Skeletal muscle satellite cell (primary cell): ENCODE data around the gene PDLIM7.
A peak's percentile ranks its signal among the peaks of the same experiment; 100 is the strongest.

Experiments used
- H3K27me3 ChIP-seq: 2 replicates; pipeline ENCODE4 v1.7.0; 2013; ENCODE audit warnings: low read length; ENCODE audit not compliant: control insufficient read depth, insufficient read depth
- H3K36me3 ChIP-seq: 2 replicates; pipeline ENCODE4 v1.7.0; 2013; ENCODE audit warnings: mild to moderate bottlenecking, control low read depth, low read length; ENCODE audit not compliant: insufficient read depth
- H3K4me1 ChIP-seq: 2 replicates; pipeline ENCODE4 v1.7.0; 2013; ENCODE audit warnings: low read length; ENCODE audit not compliant: control insufficient read depth, insufficient read depth
- H3K4me2 ChIP-seq: 2 replicates; pipeline ENCODE4 v1.7.0; 2013; ENCODE audit warnings: mild to moderate bottlenecking, low read length
- H3K4me3 ChIP-seq: 2 replicates; pipeline ENCODE4 v1.7.0; 2013; ENCODE audit warnings: low read length
- H3K9ac ChIP-seq: 2 replicates; pipeline ENCODE4 v1.7.0; 2013; ENCODE audit warnings: mild to moderate bottlenecking, low read depth, low read length, moderate library complexity
- H3K9me3 ChIP-seq: replicated peaks from 2 replicates; pipeline ENCODE4 v1.7.0; 2013; ENCODE audit warnings: mild to moderate bottlenecking, control low read depth, low read length

PDLIM7 gene

GRCh38 chr5:177474846-177475562 is 22.4 kb downstream of the PDLIM7 start:
- Histone ChIP-seq H3K36me3 (peaks cover 18% of the 10 kb centered on the region), H3K4me1 (peaks cover 41% of the 10 kb centered on the region), H3K4me2 (no peak overlapping the region), H3K4me3 (no peak overlapping the region), H3K9ac (no peak overlapping the region), H3K9me3 (no peaks in the 10 kb centered on the region), H3K27me3 (no peaks in the 10 kb centered on the region)

- H3K9me3 ChIP-seq: no peaks in the 10 kb centered on the region
- peak overlapping the region; percentile 10 for H3K4me2 ChIP-seq
- peaks cover 13% of the 10 kb centered on the region for H3K36me3 ChIP-seq
- H3K27me3 ChIP-seq: no peaks in the 10 kb centered on the region
- no peak overlapping the region for H3K4me3 ChIP-seq
- peaks cover 41% of the 10 kb centered on the region for H3K4me1 ChIP-seq
- no peak overlapping the region for H3K9ac ChIP-seq
Observed at GRCh38 chr5:177474002-177474476, 23.4 kb downstream of the PDLIM7 start.

GRCh38 chr5:177473443-177474001 is 23.9 kb downstream of the PDLIM7 start, which contains the start of gene DBN1:
DBN1 (minus strand) TSS chr5:177473634; CDS start chr5:177473521, 113 bp downstream.
- peak within 1 kb of the TSS; percentile 86 for H3K9ac ChIP-seq
- H3K4me2 ChIP-seq: peak within 1 kb of the TSS; percentile 98
- no peaks in the 10 kb centered on the region for H3K27me3 ChIP-seq
- peaks cover 13% of the 10 kb centered on the region for H3K36me3 ChIP-seq
- no peaks in the 10 kb centered on the region for H3K9me3 ChIP-seq
- peaks cover 43% of the 10 kb centered on the region for H3K4me1 ChIP-seq
- peak within 1 kb of the TSS; percentile 92 for H3K4me3 ChIP-seq

GRCh38 chr5:177472460-177473442 is 24.7 kb downstream of the PDLIM7 start:
- Histone ChIP-seq H3K36me3 (peaks cover 19% of the 10 kb centered on the region), H3K4me2 (peak overlapping the region; percentile 98), H3K4me1 (peaks cover 45% of the 10 kb centered on the region), H3K9ac (peak overlapping the region; percentile 86), H3K9me3 (no peaks in the 10 kb centered on the region), H3K4me3 (peak overlapping the region; percentile 92), H3K27me3 (no peaks in the 10 kb centered on the region)

- Histone ChIP-seq H3K27me3 (no peaks in the 10 kb centered on the region), H3K4me1 (peaks cover 43% of the 10 kb centered on the region), H3K4me3 (peak overlapping the region; percentile 92), H3K9ac (peak overlapping the region; percentile 86), H3K4me2 (peak overlapping the region; percentile 98), H3K9me3 (no peaks in the 10 kb centered on the region), H3K36me3 (peaks cover 25% of the 10 kb centered on the region)
Observed at GRCh38 chr5:177471610-177472356, 25.6 kb downstream of the PDLIM7 start.

DNA sequence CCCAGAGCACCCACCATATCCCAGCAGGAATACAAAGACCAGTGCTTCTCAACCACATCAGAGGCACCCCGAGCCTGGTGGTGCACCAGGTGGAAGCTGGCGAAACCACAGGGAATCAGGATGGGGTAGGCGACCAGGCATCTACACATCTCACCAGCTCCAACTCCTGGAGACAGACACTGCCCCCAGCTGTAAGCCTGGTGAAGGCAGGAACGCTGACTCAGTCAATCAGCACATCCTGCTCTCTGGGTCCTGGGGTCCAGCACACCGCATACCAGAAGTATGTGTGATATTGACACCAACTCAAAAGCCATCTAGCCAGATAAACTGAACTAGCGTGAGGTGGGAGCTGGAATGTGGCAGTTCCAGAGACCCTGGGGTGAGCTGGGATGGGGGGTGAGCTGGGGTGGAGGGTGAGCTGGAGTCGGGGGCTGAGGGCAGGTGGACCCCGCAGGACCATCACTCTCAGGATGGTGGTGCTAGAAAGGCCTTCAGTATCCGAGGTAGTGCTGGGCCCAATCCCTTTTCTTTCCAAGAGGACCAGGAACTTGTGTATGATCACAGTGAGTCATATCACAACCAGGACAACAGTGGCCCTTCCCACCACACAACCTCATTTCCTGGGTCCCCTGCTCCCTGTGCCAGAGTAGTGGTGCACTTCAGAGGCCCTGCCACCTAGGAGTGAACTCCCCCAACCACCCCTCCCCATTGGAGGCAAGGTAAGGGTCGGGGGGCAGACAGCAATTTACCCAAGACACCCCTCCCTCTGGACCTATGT is 26.5 kb downstream of the PDLIM7 start:
- peak overlapping the region; percentile 98 for H3K4me2 ChIP-seq
- H3K9ac ChIP-seq: no peak overlapping the region
- H3K4me3 ChIP-seq: peak overlapping the region; percentile 92
- H3K36me3 ChIP-seq: peaks cover 33% of the 10 kb centered on the region
- H3K27me3 ChIP-seq: no peaks in the 10 kb centered on the region
- peaks cover 40% of the 10 kb centered on the region for H3K4me1 ChIP-seq
- H3K9me3 ChIP-seq: no peaks in the 10 kb centered on the region

DNA sequence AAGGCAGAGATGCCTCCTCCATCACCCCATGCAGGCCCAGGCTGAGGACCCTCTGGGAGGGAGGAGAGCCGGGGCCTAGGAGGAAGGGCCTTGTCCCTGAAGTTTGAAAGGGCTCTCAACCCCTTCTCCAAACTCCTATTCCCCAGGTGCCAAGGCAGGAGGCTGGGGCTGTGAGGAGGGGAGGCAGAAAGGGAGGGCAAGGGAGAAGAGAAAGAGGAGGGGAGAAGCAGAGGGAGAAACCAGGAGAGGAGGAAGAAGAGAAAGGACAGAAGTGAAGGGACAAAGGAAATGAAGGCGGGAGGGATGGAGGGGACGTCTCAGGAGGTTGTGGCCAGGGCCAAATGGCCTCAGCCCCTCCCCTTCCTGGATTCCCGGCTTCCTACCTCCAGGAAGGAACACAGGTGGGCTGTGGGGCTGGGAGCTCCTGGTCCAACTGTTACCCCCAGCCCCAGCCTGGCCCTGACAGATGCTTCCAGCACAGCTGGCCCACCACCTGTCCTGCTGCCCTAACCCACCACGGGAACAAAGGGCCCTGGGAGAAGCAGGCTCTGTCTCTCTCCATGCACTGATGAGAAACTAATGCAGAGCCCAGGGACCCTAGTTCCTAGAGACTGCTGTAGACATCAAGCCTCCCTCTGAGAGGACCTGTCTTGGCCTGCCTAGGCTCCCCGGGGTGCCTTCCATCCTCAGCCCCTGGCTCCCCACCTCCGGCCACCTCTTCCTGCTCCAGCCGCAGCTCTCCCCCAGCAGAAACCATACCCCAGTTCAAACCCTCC is 27.5 kb downstream of the PDLIM7 start:
- Histone ChIP-seq H3K36me3 (peaks cover 44% of the 10 kb centered on the region), H3K27me3 (no peaks in the 10 kb centered on the region), H3K4me3 (no peak overlapping the region), H3K4me2 (peak overlapping the region; percentile 98), H3K9ac (no peak overlapping the region), H3K4me1 (peaks cover 40% of the 10 kb centered on the region), H3K9me3 (peaks cover 4% of the 10 kb centered on the region)

DNA sequence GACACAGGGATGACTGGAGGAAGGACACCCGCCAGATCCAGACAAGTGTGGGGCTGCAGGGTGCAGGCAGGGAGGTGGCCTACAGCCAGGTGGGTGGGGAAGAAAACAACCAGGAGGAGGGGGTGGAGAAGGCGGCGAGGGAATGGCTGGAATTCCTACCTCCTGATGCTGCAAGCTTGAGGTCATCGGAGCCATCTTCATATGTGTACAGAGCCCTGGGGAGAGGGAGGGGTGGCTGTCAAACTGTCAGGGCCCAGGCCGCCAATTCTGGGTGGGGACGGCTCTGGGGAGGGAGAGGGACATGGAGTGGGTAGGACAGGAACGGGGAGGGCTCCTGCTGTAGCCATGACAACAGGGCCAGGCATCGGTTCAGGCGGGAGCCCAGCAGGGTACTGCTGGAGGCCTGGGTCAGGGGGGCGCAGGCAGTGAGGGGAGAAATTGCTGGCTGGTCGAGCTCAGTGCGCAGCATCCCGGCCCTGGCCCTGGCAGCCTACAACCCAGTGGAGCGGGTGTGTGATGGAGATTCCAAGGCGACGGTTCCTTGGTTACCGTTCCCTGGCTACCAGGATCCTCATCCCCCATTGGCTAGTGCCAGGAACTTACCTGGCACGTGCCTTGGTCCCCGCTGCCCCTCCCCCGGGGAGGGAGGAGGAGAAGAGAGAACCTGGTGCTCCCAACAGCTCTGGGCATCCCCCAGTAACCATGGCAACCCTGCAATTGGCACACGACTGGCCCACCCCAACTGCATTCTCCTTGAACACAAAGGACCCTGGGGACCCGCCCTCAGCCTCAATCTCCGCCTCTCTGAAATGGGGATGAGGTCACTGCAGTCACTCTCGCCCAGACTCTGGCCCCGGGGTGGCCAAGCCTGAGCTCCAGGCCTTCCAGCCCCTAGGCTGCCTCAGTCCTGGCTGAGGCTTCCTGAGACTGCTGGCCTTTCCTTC is 28.4 kb downstream of the PDLIM7 start:
- no peak overlapping the region for H3K9ac ChIP-seq
- no peak overlapping the region for H3K4me2 ChIP-seq
- H3K4me3 ChIP-seq: no peak overlapping the region
- H3K4me1 ChIP-seq: peaks cover 40% of the 10 kb centered on the region
- peaks cover 4% of the 10 kb centered on the region for H3K9me3 ChIP-seq
- no peaks in the 10 kb centered on the region for H3K27me3 ChIP-seq
- peaks cover 44% of the 10 kb centered on the region for H3K36me3 ChIP-seq

- peaks cover 4% of the 10 kb centered on the region for H3K9me3 ChIP-seq
- H3K4me1 ChIP-seq: peaks cover 40% of the 10 kb centered on the region
- no peak overlapping the region for H3K4me3 ChIP-seq
- H3K4me2 ChIP-seq: no peak overlapping the region
- peaks cover 49% of the 10 kb centered on the region for H3K36me3 ChIP-seq
- H3K27me3 ChIP-seq: no peaks in the 10 kb centered on the region
- H3K9ac ChIP-seq: no peak overlapping the region
Observed at GRCh38 chr5:177468329-177468684, 29.1 kb downstream of the PDLIM7 start.
